Parathyroid adenoma (tissue), 2 donors: ENCODE measurements around the gene TREM1.
A peak's percentile ranks its signal among the peaks of the same experiment; 100 is the strongest.

Experiments
- H2AFZ ChIP-seq: fragments of 300-600 bp; sonication (generic); one replicate; pipeline ENCODE4 v1.7.0; 2017; ENCODE audit warnings: antibody characterized with exemption, mild to moderate bottlenecking
- H3K27ac ChIP-seq: fragments of 300-600 bp; sonication (generic); one replicate; pipeline ENCODE4 v1.7.0; 2017
- H3K27me3 ChIP-seq: fragments of 300-600 bp; sonication (generic); one replicate; pipeline ENCODE4 v1.7.0; 2017; ENCODE audit warnings: low read length; ENCODE audit not compliant: control insufficient read depth, insufficient read depth
- H3K36me3 ChIP-seq: fragments of 300-600 bp; sonication (generic); one replicate; pipeline ENCODE4 v1.7.0; 2017; ENCODE audit warnings: low read length; ENCODE audit not compliant: control insufficient read depth, insufficient read depth
- H3K4me1 ChIP-seq: fragments of 300-600 bp; sonication (generic); one replicate; pipeline ENCODE4 v1.7.0; 2017; ENCODE audit warnings: control low read depth
- H3K4me2 ChIP-seq: fragments of 300-600 bp; sonication (generic); one replicate; pipeline ENCODE4 v1.7.0; 2017; ENCODE audit warnings: low read length
- H3K4me3 ChIP-seq: fragments of 300-600 bp; sonication (generic); one replicate; pipeline ENCODE4 v1.7.0; 2017; ENCODE audit warnings: low read depth, low read length
- H3K79me2 ChIP-seq: fragments of 300-600 bp; sonication (generic); one replicate; pipeline ENCODE4 v1.7.0; 2017; ENCODE audit warnings: control low read depth
- H3K9ac ChIP-seq: fragments of 300-600 bp; sonication (generic); one replicate; pipeline ENCODE4 v1.7.0; 2017; ENCODE audit warnings: mild to moderate bottlenecking
- H3K9me3 ChIP-seq: fragments of 300-600 bp; sonication (generic); one replicate; pipeline ENCODE4 v1.7.0; 2017; ENCODE audit warnings: low read length; ENCODE audit not compliant: control insufficient read depth
- CTCF ChIP-seq: fragments of 300-600 bp; sonication (generic); IDR thresholded peaks from one replicate; pipeline ENCODE4 v1.7.0; 2017; ENCODE audit warnings: antibody characterized with exemption, mild to moderate bottlenecking
- donor health status: primary hyperparathyroidism.

TREM1 gene

GRCh38 chr6:41256383-41256782 lies 30.1 kb downstream of the TREM1 start:
- peak overlapping the region; percentile 30 for H3K27ac ChIP-seq
- TF ChIP-seq CTCF, result no peak
- no peak overlapping the region for H3K4me3 ChIP-seq
- H3K9me3 ChIP-seq, result no peaks in the 10 kb centered on the region
- H3K36me3 ChIP-seq, result no peaks in the 10 kb centered on the region
- no peaks in the 10 kb centered on the region for H3K27me3 ChIP-seq
- no peak overlapping the region for H3K4me2 ChIP-seq
- H3K4me1 ChIP-seq, result peaks cover 5% of the 10 kb centered on the region
- no peak overlapping the region for H2AFZ ChIP-seq
- H3K79me2 ChIP-seq, result no peaks in the 10 kb centered on the region
- no peak overlapping the region for H3K9ac ChIP-seq

- Histone ChIP-seq H3K4me1 (peaks cover 5% of the 10 kb centered on the region), H3K9me3 (no peaks in the 10 kb centered on the region), H3K36me3 (no peaks in the 10 kb centered on the region), H3K4me2 (no peak overlapping the region), H3K27ac (no peak overlapping the region), H3K27me3 (no peaks in the 10 kb centered on the region), H3K4me3 (no peak overlapping the region), H3K79me2 (no peaks in the 10 kb centered on the region), H2AFZ (no peak overlapping the region), H3K9ac (no peak overlapping the region)
- TF ChIP-seq CTCF, result no peak
Measured at GRCh38 chr6:41255638-41256246, 30.7 kb downstream of the TREM1 start.

DNA sequence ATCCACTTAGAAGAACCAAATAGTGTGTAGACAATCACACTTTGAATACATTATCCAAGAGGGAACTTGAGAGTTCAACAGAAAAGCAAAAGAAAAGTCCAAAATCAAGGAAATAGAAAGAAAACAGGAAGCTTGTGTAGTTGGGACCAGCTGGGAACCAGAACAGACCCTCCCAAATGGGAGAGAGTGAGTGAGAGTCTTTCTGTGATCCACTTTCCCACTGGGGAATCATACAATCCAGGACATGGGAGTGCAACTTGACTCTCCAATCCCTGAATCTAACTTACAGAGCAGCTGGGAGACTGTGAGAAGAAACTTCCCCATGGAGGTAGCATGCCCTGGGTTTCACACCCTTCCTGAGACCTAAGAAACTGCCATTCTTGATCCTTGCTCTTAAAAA lies 31.4 kb downstream of the TREM1 start:
- Histone ChIP-seq H3K4me2 (no peak overlapping the region), H3K27ac (no peak overlapping the region), H2AFZ (no peak overlapping the region), H3K79me2 (no peaks in the 10 kb centered on the region), H3K27me3 (no peaks in the 10 kb centered on the region), H3K4me1 (peaks cover 5% of the 10 kb centered on the region), H3K4me3 (no peak overlapping the region), H3K9ac (no peak overlapping the region), H3K9me3 (no peaks in the 10 kb centered on the region), H3K36me3 (no peaks in the 10 kb centered on the region)
- no peak for TF ChIP-seq CTCF

DNA sequence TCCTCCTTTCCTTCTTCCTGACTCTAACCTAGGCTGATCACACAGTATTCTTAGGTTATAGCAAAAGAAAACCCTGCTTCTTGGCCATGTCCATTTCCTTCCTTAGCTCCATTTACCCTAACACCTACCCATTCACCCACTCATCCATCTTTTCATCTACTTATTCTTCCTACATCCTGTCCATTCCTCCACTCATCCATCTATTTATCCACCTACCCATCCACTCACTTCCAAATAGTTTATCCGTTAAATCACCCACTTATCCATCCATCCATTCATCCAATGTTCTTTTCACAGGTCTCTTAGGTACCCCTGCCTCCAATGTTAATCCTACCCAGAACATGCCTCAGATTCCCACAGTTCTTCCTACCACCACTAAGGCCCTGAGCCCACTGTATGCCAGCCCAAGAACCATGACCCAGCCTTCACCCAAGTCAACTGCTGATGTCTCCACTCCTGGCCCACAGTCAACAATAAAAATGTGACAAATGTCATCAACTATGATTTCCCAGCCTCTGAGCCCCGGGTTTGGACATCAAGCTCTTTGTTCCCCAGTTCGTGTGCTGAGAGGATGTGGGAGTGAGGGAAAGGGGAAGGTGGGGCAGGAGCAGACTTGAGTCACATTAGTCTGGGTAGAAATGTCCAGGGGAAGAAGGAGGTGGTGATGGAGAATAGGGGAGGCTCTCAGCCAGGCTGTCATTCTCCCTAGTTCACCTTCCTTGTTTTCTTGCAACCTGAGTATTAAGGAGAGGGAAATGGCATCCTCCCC lies 33.9 kb downstream of the TREM1 start:
- Histone ChIP-seq H3K4me2 (no peak overlapping the region), H3K9me3 (no peaks in the 10 kb centered on the region), H2AFZ (no peak overlapping the region), H3K4me1 (peaks cover 5% of the 10 kb centered on the region), H3K9ac (no peak overlapping the region), H3K79me2 (no peaks in the 10 kb centered on the region), H3K27ac (no peak overlapping the region), H3K27me3 (no peaks in the 10 kb centered on the region), H3K4me3 (no peak overlapping the region), H3K36me3 (no peaks in the 10 kb centered on the region)
- no peak for TF ChIP-seq CTCF
